Measurements from ENCODE around the gene CRY1.
A peak's percentile ranks its signal among the peaks of the same experiment; 100 is the strongest.
"Not testable (repeated sequence)": the region's sequence is repeated elsewhere in the genome, so short reads cannot be mapped to it uniquely, and the experiment has no call there.

Gene CRY1

DNA sequence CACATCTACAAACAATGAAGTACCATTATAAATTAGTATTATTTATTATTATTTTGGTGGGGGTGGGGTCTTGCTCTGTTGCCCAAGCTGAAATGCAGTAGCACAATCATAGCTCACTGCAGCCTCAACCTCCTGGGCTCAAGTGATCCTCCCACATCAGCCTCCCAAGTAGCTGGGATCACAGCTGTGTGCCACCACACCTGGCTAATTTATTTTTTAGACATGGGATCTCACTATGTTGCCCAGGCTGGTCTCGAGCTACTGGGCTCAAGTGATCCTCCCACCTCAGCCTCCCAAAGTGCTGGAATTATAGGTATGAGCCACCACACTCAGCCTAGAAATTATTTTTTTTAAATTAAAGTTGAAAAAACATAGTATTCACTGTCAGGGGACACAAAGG lies 15.0 kb upstream of the CRY1 start:
- DNase-seq (ENCODE audit: low spot score) = not testable (repeated sequence)

DNA sequence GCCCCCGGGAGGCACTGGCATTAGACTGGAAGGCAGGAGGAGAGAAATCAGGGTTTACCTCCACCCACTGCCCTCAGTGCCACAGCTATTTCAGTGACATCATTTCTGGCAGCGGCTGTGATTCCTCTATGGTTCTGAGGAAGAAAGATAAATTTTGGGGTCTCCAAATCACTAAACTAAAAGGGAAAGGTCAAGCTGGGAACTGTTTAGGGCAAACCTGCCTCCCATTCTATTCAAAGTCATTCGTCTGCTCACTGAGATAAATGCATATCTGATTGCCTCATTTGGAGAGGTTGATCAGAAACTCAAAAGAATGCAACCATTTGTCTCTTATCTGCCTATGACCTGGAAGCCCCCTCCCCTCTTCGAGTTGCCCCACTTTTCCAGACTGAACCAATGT lies 14.0 kb upstream of the CRY1 start:
- no peak for DNase-seq (ENCODE audit: low spot score)

DNA sequence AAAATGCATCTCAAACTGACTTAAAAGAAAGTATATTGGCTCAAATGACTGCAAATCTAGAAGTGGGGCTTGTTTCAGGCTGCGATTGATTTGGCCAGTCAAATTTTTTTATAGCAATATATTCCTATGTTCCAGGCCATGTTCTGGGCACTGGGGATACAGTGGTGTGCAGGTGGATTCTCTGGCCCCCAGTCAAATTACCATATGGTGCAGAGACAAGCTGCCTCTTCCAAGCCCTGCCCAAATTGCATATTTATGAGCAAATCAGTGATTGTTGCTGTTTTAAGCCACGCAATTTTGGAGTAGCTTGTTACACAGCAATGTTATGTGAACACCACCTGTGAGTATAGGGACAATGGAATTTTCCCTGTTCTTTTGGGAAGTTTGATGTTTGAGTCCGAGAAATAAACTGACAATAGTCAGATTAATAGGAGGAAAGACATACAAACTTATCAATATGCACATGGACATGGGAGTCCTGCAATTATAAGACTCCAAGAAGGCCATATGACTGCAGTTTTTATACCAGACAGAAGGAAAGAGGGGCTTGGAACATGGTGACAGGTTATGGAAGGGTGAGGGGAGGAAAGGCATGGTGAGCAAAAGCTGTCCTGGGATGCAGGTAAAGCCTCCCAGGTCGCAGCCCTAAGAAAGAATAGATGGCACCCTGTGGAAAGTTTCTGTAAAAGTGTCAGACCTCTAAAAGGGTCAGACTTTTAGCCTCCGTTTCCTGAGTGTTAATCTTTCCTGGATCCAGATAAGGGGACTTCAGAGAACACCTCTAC lies 13.1 kb upstream of the CRY1 start:
- no peak for DNase-seq (ENCODE audit: low spot score)

DNA sequence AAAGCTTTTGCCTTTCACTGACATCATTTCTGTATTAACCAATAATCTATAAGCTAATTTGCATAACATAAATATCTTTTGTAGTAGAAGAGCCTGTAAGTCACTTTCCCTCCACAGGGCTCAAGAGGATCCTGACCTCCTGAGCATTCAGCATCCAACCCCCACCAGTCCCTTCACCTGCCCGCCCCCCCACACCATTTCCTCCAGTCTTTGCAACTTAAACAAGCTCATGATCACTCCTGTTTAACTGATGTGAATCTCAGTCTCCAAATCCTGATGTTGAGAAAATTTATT lies 12.0 kb upstream of the CRY1 start:
- no peak for DNase-seq (ENCODE audit: low spot score)

DNA sequence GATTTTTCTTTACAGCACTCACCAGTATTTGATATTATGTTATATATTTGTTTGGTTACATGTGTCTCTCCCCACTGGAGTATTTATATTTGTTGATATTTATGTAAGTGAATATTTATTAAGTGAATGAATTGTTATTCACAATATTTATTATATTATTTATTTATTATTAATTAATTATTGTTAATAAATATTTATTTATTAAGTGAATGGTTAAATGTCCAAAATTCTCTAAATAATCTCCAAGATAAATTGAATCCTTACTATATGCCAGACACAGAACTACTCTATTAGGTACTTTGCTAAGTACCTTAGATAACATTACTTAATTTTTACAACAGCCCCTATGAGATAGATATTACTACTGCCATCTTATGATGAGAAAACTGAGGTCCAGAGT lies 10.2 kb upstream of the CRY1 start:
- no peak for DNase-seq (ENCODE audit: low spot score)

DNA sequence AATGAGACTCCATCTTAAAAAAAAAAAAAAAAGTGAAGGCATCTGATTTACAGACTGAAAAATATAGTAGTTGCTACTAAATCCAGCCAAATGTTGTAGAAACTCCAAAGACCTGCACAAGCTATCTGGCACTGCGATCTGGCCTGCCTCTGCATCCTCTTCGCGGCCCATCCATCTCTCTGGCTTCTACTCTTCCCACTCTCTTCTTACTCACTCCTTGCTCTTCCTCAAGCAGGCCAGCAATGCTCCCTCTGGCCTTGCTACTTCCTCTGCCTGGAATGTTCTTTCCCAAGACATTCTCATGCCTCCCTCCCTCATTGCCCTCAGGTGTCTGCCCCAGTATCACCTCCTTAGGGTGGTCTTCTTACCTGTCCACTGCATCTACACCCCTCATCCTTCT lies 9.7 kb upstream of the CRY1 start:
- DNase-seq (ENCODE audit: low spot score) = no peak

DNA sequence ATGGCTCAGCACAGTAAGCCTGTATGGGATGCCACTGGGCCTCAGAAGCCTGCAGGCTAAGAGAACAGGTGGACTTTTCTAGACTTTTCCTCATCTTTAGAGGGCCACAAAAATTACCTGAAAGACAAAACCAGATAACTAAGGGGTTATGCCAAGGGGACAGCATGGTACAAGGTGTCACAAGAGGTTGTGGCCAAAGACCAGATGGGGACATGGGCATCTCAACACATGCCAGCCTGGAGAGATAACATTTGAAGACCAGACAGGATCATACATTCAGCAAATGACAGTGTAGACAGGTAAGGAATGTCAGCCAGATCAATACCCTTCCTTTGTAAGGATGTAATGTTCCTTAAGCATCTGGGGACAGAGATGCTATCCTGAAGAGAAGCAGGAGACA lies 8.9 kb upstream of the CRY1 start:
- no peak for DNase-seq (ENCODE audit: low spot score)

DNA sequence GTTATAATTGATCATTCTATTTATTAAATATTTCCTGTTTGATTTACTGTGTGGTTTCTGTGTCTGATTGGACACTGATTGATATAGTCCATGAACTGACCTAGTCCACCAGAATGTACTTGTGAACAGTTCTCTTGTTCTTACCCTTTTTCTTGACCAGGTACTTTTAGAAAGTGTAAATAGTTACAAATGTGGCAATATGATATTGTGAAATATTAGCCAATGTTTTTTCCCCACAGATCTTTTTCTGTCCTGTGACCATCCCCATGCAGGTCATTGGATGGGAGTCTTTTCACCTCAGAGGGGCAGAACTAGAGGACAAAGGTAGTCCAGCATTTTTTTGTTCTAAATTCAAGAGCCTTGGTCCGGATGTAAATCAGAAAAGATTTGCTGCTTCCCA lies 8.3 kb upstream of the CRY1 start:
- DNase-seq (ENCODE audit: low spot score) = no peak

DNA sequence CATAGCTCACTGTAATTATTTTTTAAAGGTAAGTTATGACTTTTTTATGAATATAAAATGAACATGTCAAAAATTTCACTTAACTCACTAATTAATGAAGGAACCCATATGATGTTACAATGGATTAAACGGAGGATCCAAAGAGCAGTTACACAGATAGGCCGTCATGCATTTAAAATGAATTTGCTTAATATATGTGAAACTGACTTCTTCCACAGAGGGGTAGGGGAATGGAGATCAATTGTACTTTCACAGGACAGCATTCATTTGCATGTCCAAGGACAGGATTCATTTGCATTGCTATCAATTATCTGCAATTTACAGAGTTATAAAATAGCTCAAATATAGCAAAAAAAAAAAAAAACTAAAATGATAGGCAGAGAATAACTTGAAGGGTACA lies 6.6 kb upstream of the CRY1 start:
- no peak for DNase-seq (ENCODE audit: low spot score)

DNA sequence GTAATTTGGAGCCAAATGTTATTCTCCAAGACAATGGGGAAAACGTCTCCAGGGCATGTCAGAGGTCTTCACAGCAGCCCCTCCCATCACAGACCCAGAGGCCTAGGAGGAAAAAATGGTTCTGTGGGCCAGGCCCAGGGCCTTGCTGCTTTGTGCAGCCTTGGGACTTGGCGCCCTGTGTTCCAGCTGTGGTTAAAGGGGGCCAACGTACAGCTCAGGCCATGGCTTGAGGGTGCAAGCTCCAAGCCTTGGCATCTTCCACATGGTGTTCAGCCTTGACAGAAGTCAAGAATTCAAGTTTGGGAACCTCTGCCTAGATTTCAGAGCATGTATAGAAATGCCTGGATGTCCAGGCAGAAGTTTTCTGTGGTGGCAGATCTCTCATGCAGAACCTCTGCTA lies 3.2 kb upstream of the CRY1 start:
- DNase-seq (ENCODE audit: low spot score) = no peak

DNA sequence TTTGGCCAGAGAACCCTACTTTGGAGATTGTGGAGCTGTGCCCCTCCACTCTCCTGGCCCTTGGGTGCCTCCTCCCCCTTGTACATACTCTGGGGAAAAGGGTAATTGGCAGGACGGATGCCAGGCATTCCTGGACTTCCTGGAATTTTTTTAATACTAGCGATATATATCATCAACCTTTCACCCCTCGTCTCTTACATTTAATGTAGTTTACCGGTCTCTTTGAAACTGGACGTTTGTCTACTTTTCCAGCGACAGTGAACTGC lies 767 bp upstream of the CRY1 start:
- peak; percentile 37 for DNase-seq (ENCODE audit: low spot score)

DNA sequence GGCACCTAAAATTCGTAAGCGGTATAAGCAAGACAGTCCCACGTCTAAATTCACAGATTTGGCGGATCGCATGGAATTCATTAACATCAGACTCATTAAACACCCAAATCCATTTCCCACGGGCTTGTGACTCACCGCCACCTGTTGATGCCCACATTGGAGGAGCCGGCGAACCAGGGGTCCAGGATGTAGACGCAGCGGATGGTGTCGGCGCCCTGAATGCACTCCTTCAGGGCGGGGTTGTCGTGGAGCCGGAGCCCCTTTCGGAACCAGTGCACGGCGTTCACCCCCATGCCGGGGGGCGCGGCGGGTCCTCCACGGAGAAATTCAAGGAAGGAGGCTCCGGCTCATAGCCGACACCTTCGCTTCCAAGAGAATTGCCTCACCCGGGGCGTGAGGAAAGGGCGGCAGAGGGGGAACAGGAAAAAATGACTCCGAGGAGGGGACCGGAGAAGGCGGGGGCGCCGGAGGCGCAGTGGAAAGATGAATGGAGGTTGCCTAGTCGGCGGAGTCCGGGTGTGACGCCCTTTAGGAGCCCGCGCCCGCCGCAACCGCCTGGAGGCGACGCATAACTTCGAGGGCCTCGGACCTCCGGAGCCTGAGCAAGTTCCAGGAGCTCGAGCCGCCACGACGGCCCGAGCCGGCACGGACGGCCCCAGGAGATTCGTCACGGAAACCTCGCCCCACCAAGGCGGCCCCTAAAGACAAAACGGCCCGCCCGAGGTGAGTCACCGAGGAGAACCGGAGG lies 506 bp downstream of the CRY1 start:
- no peak for DNase-seq (ENCODE audit: low spot score)

DNA sequence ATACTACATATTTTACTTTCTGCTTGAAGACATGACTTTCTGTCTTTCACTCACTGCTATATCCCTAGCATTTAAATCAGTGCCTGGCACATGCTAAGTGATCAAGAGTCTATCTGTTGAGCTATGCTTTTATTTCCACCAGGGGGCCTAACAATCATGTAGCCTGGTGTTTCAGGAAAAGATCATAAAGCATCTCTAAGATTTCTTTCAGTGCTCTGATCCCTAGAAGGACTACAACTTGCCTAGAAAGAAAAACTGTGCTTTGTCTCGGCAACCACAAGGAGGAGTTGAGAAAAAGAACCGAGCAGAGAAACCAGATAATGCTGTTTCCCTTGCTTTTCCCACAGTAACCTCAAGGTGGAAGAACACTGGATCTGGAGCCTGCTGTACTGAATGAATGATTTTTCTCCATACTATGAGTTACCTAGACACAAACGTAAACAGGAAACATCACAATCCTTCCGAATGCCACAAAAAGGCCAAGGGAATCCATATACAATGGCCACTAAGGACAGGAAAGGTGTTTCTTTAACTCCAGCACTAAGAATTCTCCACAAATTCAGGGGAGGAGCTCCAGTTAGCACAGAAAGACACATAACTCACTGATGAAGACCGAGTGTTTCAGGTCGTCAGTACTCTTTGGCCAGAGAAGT lies 1.2 kb downstream of the CRY1 start:
- DNase-seq (ENCODE audit: low spot score) = peak; percentile 82

DNA sequence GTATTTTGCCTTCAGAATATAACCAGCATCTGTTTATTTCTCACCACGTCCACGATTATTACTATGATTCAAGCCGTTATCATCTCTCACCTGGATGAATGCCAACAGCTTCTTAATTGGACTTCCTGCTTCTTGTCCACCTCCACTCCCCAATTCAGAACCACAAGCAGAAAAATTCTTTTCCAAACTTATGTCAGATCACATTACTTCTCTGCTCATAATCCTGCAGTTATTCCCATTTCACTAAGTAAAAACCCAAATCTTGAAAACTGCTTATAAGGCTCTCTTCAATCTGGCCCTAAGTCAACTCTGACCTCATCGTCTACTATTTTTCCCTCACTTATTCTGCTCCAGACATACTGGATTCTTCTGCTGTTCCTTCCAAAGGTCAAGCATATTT lies 2.0 kb downstream of the CRY1 start:
- no peak for DNase-seq (ENCODE audit: low spot score)

DNA sequence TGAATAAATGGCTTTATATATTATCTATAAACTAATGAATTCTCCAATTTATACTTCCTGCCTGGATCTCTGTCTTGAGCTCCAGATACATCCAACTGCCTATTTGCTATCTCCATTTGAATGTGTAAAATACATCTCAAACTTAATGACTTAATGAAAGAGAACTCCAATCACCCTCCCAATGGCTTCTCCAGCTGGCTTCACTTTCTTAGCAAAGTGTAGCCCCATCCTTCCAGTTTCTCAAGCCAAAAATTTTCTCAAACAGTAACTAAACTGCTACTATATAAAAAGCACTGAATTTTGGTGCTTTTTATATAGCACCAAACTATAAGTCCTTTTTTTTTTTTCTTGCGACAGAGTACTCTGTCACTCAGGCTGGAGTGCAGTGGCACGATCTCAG lies 2.6 kb downstream of the CRY1 start:
- DNase-seq (ENCODE audit: low spot score) = no peak

DNA sequence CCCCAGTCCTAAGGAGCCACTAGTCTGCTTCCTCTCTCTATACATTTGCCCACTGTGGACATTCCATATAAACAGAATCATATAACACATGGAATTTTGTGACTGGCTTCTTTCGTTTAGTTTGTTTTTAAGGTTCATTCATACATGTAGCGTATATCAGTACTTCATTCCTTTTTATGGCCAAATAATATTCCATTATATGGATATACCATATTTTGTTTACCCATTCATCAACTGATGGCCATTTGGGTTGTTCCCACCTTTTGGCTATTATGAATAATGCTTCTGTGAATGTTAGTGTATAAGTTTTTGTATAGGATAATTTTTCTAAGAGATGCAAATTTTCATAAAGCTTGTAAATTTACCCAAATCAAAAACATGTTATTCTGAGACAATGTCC lies 4.4 kb downstream of the CRY1 start:
- no peak for DNase-seq (ENCODE audit: low spot score)

DNA sequence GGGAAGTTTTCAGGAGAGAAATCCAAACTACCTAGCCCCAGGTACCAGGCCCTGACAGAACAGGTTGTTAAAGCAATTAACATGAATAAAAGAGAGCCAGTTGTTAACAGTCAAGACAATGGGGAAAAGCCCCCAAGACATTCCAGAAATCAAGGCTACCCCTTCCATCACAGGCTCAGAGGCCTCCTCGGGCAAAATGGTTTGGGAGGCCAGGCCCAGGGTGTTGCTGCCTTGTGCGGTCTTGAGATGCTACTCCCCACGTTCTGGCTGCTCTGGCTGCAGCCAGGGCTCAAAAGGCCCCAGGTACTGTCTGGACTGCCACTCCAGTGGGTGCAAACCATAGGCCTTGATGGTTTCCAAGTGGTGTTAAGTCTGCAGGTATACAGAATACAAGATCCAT lies 7.0 kb downstream of the CRY1 start:
- DNase-seq (ENCODE audit: low spot score) = no peak

DNA sequence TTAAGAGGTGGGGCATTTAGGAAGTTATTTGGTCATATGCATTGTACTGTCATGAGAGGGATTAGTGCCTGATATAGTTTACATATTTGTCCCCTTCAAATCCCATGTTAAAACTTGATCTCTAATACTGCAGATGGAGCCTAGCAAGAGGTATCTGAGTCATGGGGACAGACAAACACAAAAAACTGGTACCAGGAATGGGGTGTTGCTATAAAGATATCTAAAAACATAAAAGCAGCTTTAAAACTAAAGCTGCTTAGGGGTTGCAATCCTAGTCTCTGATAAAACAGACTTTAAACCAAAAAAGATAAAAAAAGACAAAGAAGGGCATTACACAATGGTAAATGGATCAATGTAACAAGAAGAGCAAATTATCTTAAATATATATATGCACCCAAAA lies 11.6 kb downstream of the CRY1 start:
- DNase-seq (ENCODE audit: low spot score) = no peak

DNA sequence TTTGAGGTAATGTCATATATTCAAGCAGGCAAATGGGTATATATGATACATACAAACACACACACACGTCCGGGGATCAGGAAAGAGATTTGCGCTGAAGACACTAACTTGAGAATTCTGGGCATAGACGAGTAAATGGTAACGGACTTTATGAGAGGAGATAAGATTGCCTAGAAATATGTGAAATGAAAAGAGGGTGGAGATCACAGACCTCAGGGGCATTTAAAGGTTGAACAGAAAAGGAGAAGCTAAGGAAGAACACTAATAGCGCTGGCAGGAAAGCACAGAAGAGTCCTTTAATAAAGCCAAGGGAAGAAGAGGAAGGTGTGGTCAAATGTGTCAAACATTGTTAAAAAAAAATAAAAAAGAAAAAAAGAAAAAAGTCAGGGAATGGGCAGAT lies 13.1 kb downstream of the CRY1 start:
- DNase-seq (ENCODE audit: low spot score) = no peak

DNA sequence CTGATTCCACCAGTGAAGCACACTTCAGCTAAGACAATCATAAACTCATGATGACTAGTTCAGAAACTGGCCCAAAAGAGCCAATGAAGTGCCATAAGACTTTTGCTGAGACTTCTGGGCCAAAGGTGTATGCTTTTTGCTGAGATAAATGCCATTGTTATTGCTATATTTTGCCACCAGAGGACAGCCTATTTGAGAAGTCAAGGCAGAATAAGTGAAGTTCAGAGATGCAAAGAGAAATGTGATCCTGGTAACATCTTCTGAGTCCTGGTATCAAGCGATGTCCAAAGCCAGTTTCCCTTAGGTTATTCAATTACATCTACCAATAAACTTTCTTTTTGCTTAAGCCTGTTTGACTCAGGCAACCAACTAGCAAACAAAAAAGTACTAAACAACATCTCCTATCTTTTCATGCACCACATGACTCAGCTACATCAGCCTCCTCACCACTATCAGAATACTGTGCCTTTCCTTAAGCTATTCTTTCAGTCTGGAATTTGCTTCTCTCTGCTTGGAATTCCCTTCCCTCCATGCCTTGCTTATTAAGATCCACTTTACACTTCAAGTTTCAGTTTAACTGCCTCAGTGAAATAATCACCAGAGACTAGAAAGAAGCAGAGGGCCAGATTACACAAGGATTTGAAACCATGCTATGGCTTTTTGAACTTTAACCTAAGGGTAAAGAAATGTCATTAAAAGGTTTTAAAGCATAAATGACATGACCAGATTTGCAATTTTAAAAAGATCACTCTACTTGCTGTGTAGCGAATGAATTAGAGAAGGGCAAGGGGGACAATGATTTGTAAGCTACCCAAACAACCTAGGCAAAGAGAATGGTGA lies 14.0 kb downstream of the CRY1 start:
- DNase-seq (ENCODE audit: low spot score) = no peak

DNA sequence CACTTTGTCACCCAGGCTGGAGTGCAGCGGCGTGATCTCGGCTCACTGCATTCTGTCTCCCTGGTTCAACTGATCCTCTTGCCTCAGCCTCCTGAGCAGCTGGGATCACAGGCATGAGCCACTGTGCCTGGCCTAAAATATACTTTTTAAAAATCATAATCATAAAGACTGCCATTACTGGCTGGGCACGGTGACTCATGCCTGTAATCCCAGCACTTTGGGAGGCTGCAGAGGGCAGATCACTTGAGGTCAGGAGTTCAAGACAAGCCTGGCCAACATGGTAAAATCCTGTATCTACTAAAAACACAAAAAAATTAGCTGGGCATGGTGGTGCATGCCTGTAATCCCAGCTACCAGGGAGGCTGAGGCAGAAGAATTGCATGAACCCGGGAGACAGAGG lies 20.1 kb downstream of the CRY1 start:
- DNase-seq (ENCODE audit: low spot score) = not testable (repeated sequence)

DNA sequence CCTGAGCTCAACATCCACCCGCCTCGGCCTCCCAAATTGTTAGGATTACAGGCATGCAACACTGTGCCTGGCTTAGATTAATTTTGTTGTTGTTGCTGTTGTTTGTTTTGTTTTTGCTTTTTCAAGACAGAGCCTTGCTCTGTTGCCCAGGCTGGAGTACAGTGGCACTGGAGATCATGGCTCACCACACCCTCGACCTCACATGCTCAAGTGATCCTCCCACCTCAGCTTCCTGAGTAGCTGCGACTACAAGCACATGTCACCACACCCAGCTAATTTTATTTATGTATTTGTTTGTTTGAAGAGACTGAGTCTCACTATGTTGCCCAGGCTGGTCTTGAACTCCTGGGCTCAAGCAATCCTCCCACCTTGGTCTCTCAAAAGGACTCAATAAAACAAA lies 26.7 kb downstream of the CRY1 start:
- DNase-seq (ENCODE audit: low spot score) = no peak

DNA sequence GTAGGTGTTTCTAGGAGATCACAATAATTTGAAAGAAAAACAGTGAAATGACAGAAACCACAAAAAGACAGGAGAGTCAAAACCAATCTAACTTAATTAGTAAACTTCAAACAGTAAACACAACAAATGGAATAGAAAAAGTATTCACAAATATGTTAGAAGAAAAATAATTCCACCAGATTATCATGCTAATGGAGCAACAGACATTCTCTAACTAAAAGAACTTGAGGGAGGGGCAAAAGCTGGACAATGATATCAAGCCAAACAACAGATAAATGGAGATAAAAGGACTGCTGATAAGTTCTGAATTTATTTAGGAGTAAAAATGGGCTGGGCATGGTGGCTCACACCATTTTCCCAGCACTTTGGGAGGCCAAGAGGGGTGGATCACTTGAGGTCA lies 28.7 kb downstream of the CRY1 start:
- DNase-seq (ENCODE audit: low spot score) = no peak
